Suprapubic skin (tissue), 4 donors: ENCODE measurements around the gene FRAS1.

Source experiments
- CTCF ChIP-seq, 2 donors: fragments of 200-600 bp in 1 of 2; fragments of 450-650 bp in 1 of 2; sonication (generic) in 1 of 2; IDR thresholded peaks; one replicate each; pipeline ENCODE4 v1.5.1; 2016 to 2019; ENCODE audit warnings: antibody characterized with exemption in 2 of 2, mild to moderate bottlenecking in 1 of 2, moderate library complexity in 1 of 2
- EP300 ChIP-seq: sonication (generic); formaldehyde crosslinking; IDR thresholded peaks from one replicate; pipeline ENCODE4 v1.6.1; 2017; ENCODE audit warnings: antibody characterized with exemption
- POLR2A ChIP-seq, 2 donors: fragments of 450-650 bp; IDR thresholded peaks; one replicate each; pipeline ENCODE4 v1.6.1; 2017; ENCODE audit warnings: antibody characterized with exemption in 2 of 2, mild to moderate bottlenecking in 2 of 2, moderate library complexity in 2 of 2
- POLR2AphosphoS5 ChIP-seq, 3 donors: sonication (generic); formaldehyde crosslinking; IDR thresholded peaks; one replicate each; pipeline ENCODE4 v1.6.1; 2017; ENCODE audit warnings: antibody characterized with exemption in 3 of 3

GRCh38 chr4:78310007-78310739, 253.1 kb downstream of the FRAS1 start:
- TF ChIP-seq CTCF (IDR thresholded peaks at IDR 0.05) (no peak), POLR2A (IDR thresholded peaks at IDR 0.05) (no peak), POLR2AphosphoS5 (IDR thresholded peaks at IDR 0.05) (no peak), EP300 (no peak)
